ENCODE measurements around the gene DDC.
"Not testable (repeated sequence)": the region's sequence is repeated elsewhere in the genome, so short reads cannot be mapped to it uniquely, and the experiment has no call there.

DDC gene

DNA sequence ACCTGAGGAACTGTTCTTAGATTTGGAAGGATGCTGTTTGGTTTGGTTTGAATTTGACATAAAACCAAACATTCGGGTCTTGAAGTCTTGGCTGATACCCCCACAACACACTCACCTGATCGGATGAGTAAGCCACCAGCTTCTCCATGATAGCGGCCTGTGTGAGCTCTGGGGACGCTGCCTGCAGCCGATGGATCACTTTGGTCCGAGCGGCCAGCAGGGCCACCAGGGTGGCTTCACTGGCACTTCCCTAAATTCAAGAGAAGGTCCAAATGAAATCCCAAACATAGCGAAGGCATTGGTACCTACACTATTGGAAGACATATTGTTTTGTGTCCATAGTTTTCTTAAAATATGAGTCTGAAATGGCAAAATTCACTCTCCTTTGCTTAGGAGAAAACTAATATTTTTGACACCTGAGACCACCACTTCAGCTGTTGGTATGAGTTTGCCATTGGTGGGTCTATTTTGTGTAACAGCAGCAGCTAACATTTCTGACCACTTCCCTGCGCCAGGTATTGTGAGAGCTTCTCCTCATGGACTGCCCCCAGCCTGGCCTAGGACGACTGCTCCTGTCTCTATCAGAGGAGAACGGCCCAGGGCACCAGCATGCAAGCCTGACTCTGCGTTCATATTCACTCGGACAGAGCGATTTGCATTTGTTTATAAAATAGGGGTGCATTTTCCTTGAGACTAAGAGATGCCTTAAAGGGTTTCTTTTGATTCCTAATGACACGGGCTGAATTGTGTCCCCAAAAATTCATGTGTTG lies 35.9 kb downstream of the DDC start:
- in situ Hi-C loops (cut with HindIII; ENCODE audit: low sequenced_read_pairs), result no loop called here

DNA sequence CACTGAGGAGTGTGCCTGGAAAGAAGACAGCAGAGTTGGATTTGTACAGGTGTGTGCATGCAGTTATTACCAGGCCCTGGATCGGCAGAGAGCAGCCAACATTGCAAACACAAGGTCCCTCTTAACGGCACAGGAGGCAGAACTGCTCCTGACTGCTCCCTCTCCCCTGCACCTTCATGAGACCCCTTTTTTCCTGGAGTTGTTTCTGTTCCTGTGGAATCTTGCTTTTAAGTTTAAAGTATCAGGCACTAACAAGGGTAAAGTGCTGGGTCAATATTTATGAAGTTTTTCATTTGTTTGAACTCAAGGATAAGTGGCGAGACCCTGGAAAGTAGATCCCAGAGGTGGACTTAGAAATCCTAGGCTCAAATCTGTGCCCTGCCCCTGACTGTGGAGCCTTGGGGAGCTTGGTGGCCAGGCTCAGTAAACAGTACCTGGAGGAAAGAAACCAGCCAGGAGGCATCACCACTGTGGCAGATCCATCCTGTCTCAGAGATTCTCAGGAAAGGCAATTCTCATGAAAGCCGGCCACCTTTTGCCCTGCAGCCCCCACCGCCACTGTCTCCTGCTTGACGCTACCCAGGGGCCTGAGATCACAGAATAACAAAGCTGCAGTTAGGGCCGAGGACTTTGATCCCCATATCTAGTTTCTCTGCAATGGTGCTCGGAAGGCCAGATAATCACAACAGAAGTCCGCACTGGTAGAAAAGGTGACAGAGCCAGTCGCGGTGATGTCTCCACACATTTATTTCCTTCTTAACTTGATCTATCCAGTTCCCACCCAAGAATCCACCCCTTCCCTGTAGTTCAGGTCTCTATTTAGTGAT lies 36.7 kb downstream of the DDC start:
- in situ Hi-C loops (cut with HindIII; ENCODE audit: low sequenced_read_pairs), result no loop called here

DNA sequence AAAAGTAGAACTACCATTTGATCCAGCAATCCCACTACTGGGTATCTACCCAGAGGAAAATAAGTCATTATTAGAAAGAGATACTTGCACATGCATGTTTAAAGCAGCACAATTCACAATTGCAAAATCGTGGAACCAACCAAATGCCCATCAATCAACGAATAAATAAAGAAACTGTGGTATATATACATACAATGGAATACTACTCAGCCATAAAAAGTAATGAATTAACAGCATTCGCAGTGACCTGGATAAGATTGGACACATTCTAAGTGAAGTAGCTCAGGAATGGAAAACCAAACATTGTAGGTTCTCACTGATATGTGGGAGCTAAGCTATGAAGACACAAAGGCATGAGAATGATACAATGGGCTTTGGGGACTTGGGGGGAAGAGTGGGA lies 45.9 kb downstream of the DDC start:
- in situ Hi-C loops (cut with HindIII; ENCODE audit: low sequenced_read_pairs), result not testable (repeated sequence)

DNA sequence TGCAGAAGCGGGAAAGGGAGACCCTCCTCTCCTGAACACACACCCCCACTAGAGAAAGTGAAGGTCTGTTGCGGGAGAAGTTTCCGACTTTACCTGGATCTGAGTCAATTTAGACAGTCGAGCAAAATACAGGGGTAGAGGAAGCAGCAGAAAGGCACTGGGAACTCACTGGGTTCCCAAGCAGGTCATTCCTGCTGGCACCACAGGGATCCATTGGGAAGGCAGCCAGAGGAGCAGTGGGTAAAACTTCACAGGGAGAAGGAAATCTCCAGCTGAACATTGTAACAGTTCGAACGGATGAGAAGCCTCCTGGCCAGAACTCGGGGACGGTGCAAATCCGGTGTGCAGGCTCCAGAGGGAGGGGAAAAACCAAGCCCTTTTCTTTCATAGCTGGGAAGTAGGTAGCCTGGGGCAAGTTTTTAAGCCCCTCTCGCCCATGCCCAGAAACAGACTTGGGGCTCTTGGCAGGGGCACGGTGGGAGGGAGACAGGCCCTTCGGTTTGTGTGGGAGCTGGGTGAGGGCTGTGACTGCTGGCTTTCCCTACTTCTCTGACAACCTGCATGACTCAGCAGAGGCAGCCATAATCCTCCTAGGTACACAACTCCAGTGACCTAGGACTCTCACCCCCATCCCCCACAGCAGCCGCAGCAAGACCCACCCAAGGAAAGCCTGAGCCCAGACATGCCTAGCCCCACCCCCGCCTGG lies 51.9 kb downstream of the DDC start:
- in situ Hi-C loops (cut with HindIII; ENCODE audit: low sequenced_read_pairs), result no loop called here

DNA sequence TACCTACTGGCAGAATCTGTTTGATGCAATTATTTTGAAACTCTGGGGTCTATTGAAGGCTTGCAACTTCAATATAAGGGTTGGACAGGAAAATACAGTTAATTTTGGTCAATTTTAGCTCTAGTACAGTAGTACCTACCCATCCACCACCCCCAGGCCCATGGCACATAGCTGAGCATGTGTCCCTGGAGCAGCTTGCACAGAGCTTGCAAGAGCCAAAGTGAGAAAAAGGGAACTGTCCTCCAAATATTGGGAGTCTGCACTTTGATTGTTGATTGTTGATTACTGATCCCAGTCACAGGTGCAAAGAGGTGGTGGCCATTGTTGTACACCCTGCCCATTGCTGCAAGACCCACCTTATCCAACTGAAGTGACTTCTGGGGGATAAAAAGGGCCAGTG lies 52.8 kb downstream of the DDC start:
- in situ Hi-C loops (cut with HindIII; ENCODE audit: low sequenced_read_pairs), result no loop called here

DNA sequence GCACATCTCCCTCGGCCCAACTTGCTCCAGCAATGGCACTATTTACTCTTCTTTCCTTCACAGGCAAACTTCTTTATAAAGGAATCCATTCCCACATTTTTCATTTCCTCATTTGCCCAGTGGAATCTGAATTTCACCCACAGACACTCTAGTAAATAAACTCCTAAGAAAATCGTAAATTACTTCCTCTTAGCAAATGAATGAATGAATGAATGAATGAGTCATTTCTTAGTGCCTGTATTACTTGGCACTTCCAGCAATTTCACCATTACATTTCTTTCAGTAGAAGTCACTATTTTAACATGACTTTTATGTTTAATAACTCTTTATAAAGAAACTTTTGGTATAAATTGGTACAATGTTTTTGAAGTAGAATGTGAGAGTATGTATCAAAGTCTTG lies 55.7 kb downstream of the DDC start:
- in situ Hi-C loops (cut with HindIII; ENCODE audit: low sequenced_read_pairs), result no loop called here

DNA sequence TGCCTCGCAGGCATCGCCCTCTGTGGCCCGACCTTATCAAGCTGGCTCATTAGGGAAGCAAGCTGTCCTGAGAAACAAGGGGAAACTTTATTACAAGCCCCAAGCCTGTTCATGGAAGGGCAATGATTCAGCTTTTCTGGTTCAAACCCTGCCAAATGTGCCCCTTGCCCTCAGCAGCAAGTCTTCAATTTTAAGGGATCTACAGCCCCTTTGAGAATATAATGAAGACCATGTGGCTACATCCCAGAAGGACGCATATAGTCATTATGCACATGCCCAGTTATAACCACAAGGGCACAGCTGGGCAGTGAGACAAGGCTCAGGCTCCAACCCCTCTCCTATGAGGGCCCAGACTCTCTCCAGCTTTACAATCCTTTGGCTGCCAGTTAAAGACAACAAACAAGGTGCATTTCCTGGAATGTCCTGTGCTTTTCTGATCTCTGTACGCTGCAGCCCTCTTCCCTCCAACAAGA lies 56.7 kb downstream of the DDC start:
- in situ Hi-C loops (cut with HindIII; ENCODE audit: low sequenced_read_pairs), result no loop called here

DNA sequence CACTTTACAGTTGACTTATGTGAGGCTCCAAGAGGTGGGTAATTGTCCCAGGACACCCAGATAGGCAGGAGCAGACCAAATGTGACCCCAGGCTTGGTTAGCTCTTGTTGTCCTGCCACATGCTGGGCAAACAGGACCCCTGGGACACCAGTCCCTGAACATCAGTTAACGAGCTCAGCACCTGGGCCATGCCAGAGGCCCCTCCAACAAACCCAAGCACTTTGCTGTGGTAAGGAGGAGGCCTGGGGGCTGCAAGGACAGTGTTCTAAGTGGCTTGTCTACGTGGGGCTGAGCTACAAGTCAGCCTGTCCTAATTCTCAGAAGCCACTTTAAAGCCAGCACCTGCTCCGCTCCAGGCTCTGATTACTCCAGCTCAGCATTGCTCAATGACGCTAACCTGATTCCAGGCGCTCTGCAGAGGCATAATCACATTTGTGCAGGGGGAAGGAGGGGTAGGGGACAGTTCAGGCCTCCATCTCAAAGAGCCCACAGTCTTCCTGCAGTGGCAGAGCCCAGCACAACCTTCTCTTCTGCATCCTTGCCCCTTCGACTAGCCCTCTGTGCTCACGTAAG lies 57.2 kb downstream of the DDC start:
- in situ Hi-C loops (cut with HindIII; ENCODE audit: low sequenced_read_pairs), result no loop called here

DNA sequence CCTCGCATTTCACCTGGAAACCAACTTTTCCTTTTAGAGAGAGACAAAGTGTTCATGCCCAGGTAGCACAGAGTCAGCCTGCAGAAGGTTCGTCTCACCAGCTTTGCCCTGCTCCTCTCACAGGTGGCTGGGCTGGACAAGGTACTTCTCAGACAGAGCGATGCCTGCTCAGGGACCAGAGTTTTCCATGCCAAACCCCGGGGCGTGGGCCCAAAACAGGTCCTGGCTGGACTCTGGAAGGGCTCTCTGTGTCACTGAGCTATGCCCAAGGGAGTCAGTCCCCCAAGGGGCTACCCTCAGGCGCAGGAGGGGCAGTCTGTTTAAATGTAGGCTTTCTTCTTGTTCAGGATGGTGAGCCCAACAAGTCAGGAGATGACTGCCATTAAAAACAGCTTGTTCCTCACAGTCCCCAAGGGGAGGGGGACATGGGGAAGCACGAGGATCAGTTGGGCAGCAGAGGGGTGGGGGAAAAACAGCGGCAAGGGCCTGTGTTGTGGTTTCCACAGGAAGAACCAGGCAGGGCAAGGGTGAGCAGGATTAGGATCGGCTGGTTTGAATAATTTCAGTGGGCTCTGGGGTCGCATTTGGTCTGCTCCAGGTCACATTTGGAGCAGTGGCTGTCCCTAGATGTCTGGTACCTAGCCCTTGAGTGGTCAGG lies 59.5 kb downstream of the DDC start:
- in situ Hi-C loops (cut with HindIII; ENCODE audit: low sequenced_read_pairs), result no loop called here

DNA sequence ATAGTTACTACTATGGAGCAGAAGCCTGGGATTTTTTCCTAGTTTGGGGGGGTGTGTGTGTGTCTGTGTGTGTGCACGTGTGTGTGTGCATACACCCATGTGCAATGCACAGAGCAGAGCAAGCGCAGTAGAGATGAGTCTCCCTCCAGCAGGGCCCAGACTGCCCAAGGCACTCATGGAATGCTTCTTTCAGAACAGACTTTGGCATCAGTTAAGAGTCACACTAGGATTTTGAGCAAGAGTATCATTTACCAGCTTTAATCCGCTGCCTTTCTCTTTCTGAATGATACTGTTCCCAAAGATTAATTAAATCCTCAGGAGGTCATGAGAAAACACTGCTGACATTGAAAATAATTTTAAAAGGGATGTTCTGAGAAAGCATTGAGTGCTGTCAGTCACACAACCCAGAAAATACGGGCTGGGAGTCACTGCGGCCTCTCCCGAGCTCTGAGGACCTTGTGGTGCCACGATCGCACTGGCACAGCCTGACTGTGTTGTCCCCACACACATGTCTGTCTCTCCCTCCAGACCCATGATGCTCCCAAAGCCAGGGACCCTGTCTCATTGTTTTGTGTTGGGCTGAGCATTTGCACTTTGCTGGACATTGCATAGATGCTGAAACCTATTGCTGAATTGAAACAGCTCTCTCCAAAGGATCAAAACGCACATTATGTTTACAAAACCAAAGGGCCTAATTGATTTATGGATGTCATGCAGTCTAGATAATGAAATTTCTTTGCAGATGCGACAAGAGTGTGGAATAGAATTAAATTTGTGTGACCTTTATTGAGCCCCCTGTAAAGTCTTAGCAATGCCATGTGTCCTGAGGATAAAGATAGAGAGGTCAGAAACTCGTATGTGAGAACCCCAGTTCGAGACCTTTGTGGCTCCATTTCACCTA lies 60.3 kb downstream of the DDC start:
- in situ Hi-C loops (cut with HindIII; ENCODE audit: low sequenced_read_pairs), result no loop called here

DNA sequence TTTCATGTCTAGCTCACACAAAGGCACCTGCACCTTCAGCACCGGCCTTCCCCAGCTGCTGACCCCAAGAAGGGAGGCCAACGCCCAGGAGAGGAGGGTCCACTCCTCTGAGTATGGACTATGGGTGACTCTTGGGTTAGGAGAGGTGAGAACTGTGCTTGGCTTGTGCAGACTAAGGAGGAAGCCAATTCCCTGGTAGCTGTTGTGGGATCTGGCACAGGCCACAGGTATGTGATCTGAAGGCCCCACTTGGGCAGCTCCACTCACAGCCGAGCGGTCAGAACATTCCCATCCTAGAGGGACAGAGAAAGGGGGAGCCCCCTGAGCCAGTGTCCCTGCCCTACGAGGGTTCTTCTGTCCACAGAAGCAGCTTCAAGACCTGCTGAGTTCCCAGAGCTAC lies 62.3 kb downstream of the DDC start:
- in situ Hi-C loops (cut with HindIII; ENCODE audit: low sequenced_read_pairs), result no loop called here

DNA sequence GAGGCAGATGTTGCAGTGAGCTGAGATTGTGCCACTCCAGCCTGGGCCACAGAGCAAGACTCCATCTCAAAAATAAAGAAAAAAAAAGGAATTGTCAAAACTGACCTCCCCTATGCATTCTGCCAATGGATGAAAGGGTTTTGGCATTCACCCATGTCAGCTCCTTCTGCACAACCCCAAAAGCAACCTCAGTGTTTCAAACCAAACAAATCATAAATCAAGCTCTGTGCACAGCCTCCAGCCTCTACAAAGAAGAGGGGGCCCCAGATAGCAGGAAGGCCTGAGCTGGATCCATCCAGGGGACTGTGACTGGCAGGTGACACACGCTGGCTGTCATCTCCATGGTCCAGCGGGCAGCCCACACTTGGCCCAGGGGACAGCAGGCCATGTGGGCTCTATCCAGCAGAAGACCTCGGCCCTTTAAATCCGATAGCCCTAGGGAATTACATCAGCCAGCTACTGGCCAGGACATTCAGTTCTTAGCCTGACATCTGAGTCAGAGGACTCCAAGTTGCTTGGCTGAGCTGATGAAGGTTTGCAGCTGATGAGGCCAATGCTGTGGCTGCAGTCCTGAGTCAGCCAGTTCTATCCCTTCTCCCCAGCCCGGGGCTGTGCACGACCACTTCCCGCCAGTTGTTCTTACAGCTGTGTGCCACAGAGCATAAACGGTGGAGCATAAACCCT lies 63.1 kb downstream of the DDC start:
- in situ Hi-C loops (cut with HindIII; ENCODE audit: low sequenced_read_pairs), result no loop called here

DNA sequence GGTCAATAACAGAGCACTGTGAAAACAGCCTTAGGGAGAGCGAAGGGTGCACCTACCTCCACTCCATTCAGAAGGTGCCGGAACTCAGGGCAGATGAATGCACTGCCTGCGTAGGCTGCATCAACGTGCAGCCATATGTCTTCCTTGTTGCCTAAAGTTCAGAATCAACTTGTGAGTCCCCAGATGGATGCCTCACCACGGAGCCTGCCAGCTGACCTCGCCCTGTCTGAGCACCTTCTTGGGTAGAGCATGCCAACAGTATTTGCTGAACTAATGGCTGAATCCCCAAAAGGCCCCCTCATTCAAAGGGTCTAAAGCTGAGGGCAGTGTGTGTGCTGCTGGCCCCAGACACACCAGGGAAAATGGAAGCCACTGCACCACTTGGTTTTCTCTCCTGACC lies 66.1 kb downstream of the DDC start:
- in situ Hi-C loops (cut with HindIII; ENCODE audit: low sequenced_read_pairs), result no loop called here

DNA sequence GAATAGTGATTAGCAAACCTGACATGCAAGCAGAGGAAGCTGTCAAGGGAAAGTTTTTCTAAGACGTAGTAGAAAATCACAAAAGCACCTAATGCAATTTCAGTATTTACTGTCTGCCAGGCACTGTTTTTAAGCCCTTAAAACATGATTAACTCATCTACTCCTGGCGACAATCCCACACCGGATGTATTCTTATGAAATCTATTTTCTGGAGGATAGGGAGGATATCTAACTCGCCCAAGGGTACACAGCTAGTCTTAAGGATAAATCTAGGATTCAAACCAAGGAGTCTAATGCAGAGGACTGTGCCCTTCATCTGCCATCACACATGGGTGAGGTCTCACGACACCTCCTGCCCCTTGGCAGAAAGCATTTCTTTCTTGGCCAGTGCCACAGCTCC lies 67.2 kb downstream of the DDC start:
- in situ Hi-C loops (cut with HindIII; ENCODE audit: low sequenced_read_pairs), result no loop called here

DNA sequence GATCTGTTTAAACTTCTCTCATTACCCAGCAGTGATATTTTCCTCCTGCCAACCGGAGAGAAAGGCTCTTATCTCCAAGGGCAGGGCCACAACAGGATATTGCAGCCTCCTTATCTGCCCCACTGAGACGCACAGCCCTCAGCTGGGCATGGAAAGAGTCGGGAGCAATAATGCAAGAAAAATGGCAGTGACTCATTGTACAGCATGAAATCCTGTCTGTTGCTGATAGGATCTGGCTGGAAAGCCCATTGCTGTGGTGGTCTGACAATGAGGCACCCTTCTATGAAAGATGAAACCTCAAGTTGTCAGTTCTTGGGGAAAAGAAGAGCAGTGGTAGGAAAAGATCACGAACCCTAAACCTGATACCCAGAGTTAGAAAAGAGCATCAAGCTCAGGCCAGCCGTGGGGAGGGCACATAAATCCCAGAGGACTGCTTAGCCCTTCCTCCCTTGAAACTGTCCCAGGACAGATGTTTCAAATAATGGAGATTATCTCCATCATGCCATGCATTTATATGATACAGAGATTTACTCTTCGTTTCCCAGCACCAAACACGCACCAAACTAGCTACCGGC lies 68.0 kb downstream of the DDC start:
- in situ Hi-C loops (cut with HindIII; ENCODE audit: low sequenced_read_pairs), result no loop called here

DNA sequence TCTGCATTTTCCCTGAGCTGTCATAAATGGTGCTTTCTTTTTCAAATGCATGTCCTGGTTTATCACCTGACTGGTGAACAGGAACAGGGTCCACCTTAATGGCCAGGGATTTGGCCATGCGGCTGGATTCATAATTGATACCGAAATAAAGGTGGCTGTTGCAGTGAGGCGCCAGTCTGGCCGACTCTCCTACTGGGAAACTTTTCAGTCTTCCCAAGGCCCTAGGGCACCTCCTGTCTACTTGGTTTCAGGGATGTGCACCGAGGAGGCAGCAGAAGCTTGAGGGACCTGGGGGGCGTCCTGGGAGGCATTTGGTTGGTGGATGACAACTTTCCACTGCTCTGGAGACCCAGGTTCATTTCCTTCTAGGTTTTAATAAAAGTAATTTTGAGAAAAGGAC lies 68.6 kb downstream of the DDC start:
- in situ Hi-C loops (cut with HindIII; ENCODE audit: low sequenced_read_pairs), result no loop called here

DNA sequence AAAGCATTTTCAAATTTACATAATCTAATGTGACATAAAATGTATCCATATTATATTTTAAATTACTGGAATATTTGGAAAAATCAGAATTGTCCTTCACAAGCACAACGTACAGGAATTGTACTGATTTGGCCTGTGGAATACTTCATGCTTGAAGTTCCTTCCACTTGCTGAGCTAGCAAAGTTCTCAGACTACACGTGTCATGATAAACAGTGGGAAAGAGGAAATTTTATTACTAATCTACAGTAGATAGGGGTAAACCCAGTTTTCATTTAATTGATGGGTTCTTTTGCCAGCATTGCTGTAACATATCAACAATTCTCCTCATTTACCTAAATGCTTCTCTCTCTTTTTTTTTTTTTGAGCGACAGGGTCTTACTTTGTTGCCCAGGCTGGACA lies 69.5 kb downstream of the DDC start:
- in situ Hi-C loops (cut with HindIII; ENCODE audit: low sequenced_read_pairs), result no loop called here

DNA sequence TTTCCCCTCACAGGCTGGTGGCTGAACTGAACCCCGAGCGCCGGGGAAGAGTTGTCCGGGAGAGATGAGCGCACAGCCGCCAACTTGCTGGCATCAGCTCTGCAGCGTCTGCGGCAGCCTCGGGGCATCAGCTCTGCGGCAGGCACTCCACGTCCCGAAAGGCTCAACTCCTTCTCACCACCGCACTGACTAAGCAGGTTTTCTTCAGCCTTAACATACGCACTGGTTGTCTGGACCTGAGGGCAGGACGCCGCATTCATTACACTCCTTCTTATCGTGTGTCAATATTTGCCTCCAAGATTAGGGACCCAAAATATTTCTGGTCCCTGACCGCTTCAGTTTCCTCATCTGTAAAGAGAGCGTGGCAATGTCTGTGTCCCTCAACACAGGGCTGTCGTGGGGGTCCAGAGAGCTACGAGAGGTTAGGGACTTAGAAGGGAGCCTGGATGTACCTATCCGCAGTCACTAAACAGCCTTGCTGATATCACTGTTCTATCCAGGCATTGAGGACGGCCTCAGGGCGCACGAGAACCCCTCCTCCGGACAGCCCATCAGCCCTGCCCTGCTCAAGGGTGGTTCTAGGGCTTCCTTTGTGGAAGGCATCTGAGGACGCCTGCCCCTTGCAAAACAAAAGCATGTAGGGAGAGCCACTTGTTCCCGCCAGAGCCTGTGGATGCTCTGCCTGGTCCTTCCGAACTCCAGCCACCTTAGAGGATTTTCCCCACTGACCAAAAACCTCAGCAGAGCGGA lies 72.3 kb downstream of the DDC start:
- in situ Hi-C loops (cut with HindIII; ENCODE audit: low sequenced_read_pairs), result no loop called here

Measured in endothelial cell of hepatic sinusoid (primary cell).